NCI-H82 treated with DMSO at 0.1 percent for 48 hours (cell line): ENCODE measurements around the gene TNNT3.
"Not testable (repeated sequence)": the region's sequence is repeated elsewhere in the genome, so short reads cannot be mapped to it uniquely, and the experiment has no call there.

ENCODE experiments used
- DNase-seq: peaks from one replicate; lab custom pipeline; 2025; ENCODE audit not compliant: unreplicated experiment; lab: John Stamatoyannopoulos, UW

TNNT3 gene

GRCh38 chr11:1880746-1881441, 38.6 kb upstream of the TNNT3 start:
- DNase-seq, result no peak

GRCh38 chr11:1881442-1882264, 37.9 kb upstream of the TNNT3 start:
- no peak for DNase-seq

GRCh38 chr11:1882265-1883238, 37.0 kb upstream of the TNNT3 start:
- peak; percentile 7 for DNase-seq

- DNase-seq, result no peak
Measured at GRCh38 chr11:1883346-1884302, 35.9 kb upstream of the TNNT3 start.

- DNase-seq, result no peak
Measured at GRCh38 chr11:1884303-1884700, 35.2 kb upstream of the TNNT3 start.

- DNase-seq, result not testable (repeated sequence)
Measured at GRCh38 chr11:1886551-1886950, 33.0 kb upstream of the TNNT3 start.

- no peak for DNase-seq
Measured at GRCh38 chr11:1887451-1888346, 31.8 kb upstream of the TNNT3 start.

GRCh38 chr11:1888347-1888753, 31.2 kb upstream of the TNNT3 start:
- DNase-seq, result no peak

- no peak for DNase-seq
Measured at GRCh38 chr11:1888811-1889210, 30.7 kb upstream of the TNNT3 start.

- no peak for DNase-seq
Measured at GRCh38 chr11:1889224-1889930, 30.1 kb upstream of the TNNT3 start.

GRCh38 chr11:1889941-1890855, 29.3 kb upstream of the TNNT3 start:
- DNase-seq, result no peak

GRCh38 chr11:1890856-1891830, 28.4 kb upstream of the TNNT3 start:
- DNase-seq, result no peak

GRCh38 chr11:1891831-1892115, 27.7 kb upstream of the TNNT3 start, which contains the start of gene PRR33:
Gene PRR33 (minus strand): TSS chr11:1891895. CDS start chr11:1890584, 1,311 bp downstream.
- DNase-seq, result no peak

GRCh38 chr11:1892116-1892515, 27.4 kb upstream of the TNNT3 start:
- DNase-seq, result no peak

- no peak for DNase-seq
Measured at GRCh38 chr11:1892558-1892957, 26.9 kb upstream of the TNNT3 start.

GRCh38 chr11:1893581-1894359, 25.7 kb upstream of the TNNT3 start:
- DNase-seq, result no peak
